CD4-positive, alpha-beta T cell treated with Interleukin-1 beta for 1 hour (primary cell): ENCODE results near the gene FAM240B.

Experiments used
- DNase-seq, 2 donors: peaks; one replicate each; pipeline ENCODE4 v3.0.0-alpha.2; 2020 to 2022

The FAM240B gene

GRCh38 chr9:38668791-38669466 is 51.0 kb downstream of the FAM240B start:
- DNase-seq, result no peak

DNA sequence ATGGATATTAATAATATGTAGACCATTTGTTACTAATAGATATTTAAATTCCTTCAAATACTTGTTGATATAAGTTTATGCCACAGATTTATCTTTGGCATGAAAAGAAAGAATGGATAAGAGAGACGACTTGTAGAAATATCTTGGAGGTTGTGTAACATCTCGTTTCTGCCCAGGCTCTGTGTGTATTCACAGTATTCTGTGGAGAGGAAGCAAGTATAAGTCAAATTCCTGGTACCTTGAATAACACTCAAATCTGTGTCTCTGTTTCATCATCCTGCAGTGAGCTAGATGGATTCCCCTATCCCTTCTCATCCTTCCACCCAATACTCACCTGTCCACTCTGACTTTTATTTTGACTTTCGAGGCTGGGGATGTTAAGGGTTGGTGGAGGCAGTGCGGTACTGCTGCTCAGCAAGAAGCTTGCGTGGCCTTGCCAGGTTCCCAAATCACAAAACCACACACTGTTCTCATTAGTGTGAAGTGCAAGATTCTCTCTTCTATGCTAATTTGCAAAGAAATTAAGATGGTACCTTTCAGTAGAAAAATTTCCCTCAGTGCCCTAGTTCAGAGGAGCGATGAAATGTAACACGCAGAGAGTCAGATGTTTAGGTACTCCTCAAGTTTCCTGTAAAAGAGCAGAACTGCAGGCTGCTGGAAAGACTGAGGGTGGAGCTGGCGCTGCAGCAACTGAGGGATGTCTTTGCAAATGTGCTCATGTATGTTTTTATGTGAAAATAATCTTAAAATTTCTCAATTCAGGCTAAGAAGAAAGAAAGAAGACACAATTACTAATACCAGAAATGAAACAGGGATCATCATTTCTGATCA is 57.0 kb downstream of the FAM240B start:
- no peak for DNase-seq

DNA sequence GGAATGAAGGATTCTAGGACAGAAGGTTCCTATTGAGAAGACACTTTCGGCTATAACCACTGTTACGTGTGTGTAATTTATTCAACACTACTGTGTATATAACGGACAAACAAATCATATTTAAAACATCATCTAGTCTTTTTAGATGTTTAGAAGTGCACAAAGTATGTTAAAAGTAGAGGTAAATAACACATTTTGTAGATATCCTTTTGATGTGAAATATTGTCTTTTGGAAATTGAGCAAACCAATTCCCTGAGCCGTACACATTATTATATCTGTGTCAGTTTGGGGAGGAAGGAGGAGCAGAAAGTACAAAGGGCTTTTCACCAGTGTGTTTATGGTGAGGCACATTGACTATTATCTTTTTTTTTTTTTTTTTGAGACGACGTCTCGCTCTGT is 60.4 kb downstream of the FAM240B start:
- DNase-seq, result no peak

DNA sequence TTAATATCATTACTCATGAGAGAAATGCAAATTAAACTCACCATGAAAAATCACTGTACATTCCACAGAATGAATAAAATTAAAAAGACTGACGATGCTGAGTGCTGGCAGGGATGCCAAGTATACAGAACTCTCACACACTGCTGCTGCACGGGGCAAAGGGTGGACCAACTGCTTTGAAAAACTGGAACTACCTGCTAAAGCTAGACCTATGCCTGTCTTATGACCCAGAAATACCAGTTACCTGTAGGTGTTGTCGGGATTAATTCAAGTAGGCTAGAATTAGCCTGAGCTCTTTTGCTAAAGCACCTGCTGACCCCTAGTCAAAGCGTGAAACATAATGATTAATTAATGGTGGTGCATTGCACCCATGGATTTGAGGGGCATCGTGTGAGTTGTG is 63.0 kb downstream of the FAM240B start:
- DNase-seq, result no peak

GRCh38 chr9:38652486-38652885 is 67.4 kb downstream of the FAM240B start:
- DNase-seq, result no peak

DNA sequence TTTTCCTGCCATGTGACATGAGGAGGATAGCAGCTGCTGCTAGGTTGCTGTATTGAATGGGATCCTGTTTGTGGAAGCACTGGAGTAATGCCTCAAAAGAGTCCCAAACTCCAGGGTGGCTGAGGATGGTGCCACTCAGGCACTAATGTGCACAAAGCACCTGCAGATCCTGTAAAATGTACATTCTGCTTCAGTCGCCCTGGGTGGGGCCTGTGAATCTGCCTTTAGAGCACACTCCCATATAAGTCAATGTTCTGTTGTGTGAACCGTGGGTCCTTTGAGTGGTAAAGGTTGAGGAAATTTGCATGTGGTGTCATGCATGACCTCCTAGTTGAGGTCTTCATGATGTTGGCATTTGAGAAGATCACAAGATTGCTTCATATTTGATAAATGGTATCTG is 67.9 kb downstream of the FAM240B start:
- no peak for DNase-seq

DNA sequence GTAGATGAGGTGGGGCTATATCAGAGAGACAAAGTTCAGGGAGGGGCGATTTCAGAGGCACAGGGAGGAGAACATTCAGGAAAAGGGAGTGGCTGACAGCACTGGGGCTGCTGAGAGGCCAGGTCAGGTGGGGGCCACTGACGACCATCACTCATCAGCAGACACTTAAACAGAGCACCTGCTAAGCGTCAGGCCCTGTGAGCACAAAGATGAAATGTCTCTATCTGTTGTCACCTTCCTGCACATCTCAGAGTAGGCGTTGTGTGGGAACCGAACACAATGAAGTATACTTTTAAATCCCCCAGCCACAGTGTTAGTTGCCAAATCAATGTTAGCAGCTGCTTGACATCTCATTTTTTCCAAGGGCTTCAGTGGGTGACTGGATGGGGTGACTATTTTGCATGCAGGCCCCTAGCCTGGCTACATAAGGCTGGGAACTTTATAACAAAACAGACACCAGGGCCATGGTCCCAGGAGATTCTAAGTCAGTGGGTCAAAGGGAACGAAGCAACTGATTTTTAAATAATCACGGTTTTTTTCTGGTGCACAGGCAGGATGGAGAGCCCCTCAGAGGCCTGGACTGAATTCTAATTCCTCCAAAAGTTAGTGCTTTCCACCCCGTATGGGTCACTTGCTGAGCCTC is 68.4 kb downstream of the FAM240B start:
- no peak for DNase-seq

GRCh38 chr9:38650564-38650963 is 69.4 kb downstream of the FAM240B start:
- DNase-seq, result no peak

- no peak for DNase-seq
These were observed 70.1 kb downstream of the FAM240B start for GRCh38 chr9:38649731-38650363.

DNA sequence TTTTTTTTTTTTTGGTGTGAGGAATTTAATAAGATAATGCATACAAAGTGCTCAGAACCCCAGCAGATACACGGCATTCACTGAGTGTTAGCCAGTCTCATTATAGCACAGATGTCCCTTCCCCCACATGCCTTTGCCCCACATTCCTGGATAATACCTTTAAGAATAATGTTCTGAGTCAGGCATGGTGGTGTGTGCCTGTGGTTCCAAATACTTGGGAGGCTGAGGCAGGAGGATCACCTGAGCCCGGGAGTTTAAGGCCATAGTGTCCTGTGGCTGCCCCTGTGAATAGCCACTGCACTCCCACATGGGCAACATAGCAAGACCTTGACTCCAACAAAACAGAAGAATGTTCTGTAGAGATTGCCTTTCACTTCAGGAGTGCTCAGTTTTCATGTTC is 75.3 kb downstream of the FAM240B start:
- no peak for DNase-seq
